AG09309 (cell line): ENCODE measurements around the gene DDX46.

Experiments used
- DNase-seq: peaks from one replicate; pipeline ENCODE4 v3.0.0-alpha.2; 2010; ENCODE audit warnings: low read depth
- H3K4me3 ChIP-seq: 2 replicates; pipeline ENCODE4 v1.5.1; 2011; ENCODE audit warnings: mild to moderate bottlenecking, low read depth, low read length, moderate library complexity; ENCODE audit not compliant: control insufficient read depth
- CTCF ChIP-seq: IDR thresholded peaks from 2 replicates; pipeline ENCODE4 v1.5.1; 2011; ENCODE audit warnings: mild to moderate bottlenecking, low read depth, low read length, inconsistent platforms; ENCODE audit not compliant: insufficient read depth, control insufficient read depth; ENCODE audit errors: missing control alignments

DDX46 gene

GRCh38 chr5:134878403-134878802, 119.8 kb downstream of the DDX46 start:
- no peak overlapping the region for H3K4me3 ChIP-seq
- no peak for DNase-seq
- TF ChIP-seq CTCF: no peak

GRCh38 chr5:134879456-134879855, 120.9 kb downstream of the DDX46 start:
- H3K4me3 ChIP-seq: no peak overlapping the region
- no peak for DNase-seq
- TF ChIP-seq CTCF: no peak
